Measurements from ENCODE around the gene ADAM15.

The ADAM15 gene, protein sequence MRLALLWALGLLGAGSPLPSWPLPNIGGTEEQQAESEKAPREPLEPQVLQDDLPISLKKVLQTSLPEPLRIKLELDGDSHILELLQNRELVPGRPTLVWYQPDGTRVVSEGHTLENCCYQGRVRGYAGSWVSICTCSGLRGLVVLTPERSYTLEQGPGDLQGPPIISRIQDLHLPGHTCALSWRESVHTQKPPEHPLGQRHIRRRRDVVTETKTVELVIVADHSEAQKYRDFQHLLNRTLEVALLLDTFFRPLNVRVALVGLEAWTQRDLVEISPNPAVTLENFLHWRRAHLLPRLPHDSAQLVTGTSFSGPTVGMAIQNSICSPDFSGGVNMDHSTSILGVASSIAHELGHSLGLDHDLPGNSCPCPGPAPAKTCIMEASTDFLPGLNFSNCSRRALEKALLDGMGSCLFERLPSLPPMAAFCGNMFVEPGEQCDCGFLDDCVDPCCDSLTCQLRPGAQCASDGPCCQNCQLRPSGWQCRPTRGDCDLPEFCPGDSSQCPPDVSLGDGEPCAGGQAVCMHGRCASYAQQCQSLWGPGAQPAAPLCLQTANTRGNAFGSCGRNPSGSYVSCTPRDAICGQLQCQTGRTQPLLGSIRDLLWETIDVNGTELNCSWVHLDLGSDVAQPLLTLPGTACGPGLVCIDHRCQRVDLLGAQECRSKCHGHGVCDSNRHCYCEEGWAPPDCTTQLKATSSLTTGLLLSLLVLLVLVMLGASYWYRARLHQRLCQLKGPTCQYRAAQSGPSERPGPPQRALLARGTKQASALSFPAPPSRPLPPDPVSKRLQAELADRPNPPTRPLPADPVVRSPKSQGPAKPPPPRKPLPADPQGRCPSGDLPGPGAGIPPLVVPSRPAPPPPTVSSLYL

GRCh38 chr1:155050560-155051341 is at the start of gene ADAM15:
Gene ADAM15 (plus strand): TSS chr1:155051316. CDS start chr1:155051387, 71 bp downstream.
- peak; percentile 58 for DNase-seq (ENCODE audit: low read depth)

GRCh38 chr1:155001425-155001674 is 49.8 kb upstream of the ADAM15 start:
- no peak for DNase-seq (ENCODE audit: low read depth)

GRCh38 chr1:155001675-155002463 is 49.2 kb upstream of the ADAM15 start:
- peak; percentile 99 for DNase-seq (ENCODE audit: low read depth)

DNA sequence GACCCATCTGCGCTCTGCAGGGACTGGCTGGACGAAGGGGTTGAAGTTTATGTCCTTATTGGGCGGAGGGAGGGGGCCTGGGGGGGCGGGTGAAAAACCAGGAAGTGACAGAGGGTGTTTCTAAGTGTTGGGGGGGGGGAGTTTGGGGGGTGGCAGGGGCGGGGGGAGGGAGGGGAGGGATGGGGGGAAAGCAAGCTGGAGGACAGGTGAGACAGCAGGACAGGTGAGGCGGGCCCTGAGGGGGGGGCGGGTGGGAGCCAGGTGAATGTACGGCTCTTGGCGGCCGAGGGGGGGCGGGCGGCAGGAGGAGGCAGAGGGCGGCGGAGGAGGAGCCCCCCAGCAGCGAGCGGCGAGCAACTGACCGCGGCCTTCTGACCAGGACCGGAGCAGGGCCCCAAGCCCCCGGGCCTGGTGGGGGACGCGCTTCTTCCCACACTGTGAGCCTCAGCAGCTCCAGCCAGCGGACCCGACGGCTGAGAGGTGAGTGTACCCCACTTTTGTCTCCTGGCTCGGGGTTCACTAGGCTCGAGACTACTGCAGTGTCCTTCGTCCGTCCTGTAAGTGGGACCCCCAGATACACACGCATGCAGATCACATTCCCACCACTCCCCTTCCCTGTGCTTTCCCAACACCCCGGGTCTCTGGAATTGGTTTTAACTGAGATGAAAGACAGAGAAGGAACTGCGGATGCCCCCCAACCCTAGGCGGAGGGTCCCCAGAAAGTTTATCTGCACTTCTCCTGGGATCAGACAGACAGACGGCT is 48.5 kb upstream of the ADAM15 start, which contains the start of gene ZBTB7B:
Gene ZBTB7B, plus strand, starts transcription at position 339 of the 763 bp plus-strand sequence. CDS start 11,859 bp downstream, outside the sequence.
- peak; percentile 30 for DNase-seq (ENCODE audit: low read depth)

GRCh38 chr1:155003227-155003765 is 47.8 kb upstream of the ADAM15 start:
- DNase-seq (ENCODE audit: low read depth) = no peak

DNA sequence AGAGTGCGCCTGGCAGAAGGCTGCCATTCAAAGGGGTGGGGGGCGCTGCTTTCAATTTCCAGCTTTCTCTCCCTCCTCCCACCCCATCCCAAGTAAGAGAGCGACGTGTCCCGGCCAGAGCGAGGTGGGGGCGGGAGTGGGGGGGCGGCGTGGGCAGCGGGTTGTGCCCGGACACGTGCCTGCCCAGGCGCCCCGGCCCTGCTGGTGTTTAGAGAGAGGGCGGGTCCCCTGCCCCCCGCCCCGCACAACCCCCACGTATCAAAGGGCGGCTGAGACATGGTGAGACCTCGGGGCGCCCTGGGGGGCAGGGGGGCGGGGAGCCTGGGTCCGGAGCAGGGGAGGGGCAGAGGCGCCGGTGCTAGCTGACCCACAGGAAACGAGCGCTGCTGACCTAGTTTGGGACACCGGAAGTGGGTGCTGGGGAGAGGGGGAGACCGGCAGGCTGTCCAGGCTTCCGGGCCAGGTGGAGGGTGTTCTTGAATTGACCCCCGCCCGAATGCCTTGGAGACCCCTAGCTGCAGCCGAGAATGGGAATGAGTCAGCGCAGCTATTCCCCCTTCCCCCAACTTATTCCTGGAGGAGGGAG is 47.3 kb upstream of the ADAM15 start:
- peak; percentile 69 for DNase-seq (ENCODE audit: low read depth)

GRCh38 chr1:155004352-155005075 is 46.6 kb upstream of the ADAM15 start:
- DNase-seq (ENCODE audit: low read depth) = peak; percentile 36

DNA sequence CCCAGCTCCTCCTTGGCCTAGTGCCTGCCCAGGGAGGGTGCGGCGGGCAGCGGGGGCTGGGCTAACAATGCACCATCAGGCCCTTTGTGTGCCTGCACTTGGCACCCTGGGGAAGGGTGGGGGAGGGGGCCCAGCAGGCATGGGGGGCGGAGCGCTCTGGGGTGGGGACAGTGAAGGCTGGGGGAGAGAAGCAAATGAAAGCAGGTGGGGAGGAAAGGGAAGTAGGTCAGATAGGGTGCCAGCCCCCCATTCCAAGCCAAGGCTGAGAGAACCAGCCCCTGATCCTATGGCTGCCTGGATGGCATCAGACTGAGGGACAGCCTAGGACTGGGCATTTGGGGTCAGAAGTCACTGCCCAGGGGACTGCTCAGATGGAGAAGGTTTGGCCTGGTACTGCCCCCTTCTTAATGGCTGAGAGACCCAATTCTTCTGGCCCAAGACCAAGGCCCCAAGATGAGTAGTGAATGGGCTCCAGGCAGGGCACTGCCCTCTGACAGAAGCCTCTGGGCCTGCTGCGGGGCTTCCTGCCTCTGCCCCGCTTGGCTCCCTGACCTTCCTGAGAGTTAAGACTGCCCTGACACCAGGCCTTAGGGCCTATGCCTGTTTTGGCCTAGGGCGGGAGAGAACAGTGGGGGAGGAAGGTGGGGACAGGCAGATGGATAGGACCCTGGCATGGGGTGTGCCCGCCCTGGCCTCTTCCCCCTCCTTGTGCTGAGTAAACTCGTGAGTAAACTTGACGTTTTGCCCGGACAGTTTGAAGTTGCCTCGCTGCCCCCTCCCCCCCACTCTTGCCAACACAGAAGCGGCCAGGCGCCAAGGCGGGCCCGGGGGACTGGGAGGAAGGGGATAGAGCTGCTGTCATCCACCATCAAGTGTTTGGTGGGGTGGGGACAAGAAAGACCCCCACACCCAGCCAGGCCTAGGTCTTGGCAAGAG is 45.8 kb upstream of the ADAM15 start:
- peak; percentile 79 for DNase-seq (ENCODE audit: low read depth)

- DNase-seq (ENCODE audit: low read depth) = no peak
These were observed 44.5 kb upstream of the ADAM15 start for GRCh38 chr1:155006601-155007101.

- no peak for DNase-seq (ENCODE audit: low read depth)
These were observed 43.8 kb upstream of the ADAM15 start for GRCh38 chr1:155007251-155007828.

- DNase-seq (ENCODE audit: low read depth) = no peak
These were observed 42.8 kb upstream of the ADAM15 start for GRCh38 chr1:155008015-155008941.

GRCh38 chr1:155009221-155009711 is 41.9 kb upstream of the ADAM15 start:
- no peak for DNase-seq (ENCODE audit: low read depth)

DNA sequence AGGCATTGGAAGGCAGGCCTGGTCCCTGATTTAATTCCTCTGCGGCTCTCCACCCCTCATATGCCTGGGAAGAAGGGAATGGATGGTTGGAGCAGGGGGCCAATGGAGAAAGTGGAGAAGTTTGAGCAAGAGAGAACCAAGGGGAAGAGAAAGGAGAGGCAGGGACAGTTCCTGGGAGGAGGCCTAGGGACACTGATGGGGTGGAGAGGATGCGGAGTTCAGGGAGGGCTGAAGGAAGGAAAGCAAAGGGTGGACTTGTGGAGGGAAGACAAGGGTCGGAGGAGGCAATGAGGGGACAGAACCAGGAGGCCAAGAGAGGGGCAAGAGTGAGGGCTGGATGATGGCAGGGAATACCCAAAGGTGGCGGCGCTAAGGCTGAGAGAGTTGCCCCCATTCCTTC is 41.4 kb upstream of the ADAM15 start:
- DNase-seq (ENCODE audit: low read depth) = no peak

- no peak for DNase-seq (ENCODE audit: low read depth)
These were observed 40.8 kb upstream of the ADAM15 start for GRCh38 chr1:155010211-155010918.

DNA sequence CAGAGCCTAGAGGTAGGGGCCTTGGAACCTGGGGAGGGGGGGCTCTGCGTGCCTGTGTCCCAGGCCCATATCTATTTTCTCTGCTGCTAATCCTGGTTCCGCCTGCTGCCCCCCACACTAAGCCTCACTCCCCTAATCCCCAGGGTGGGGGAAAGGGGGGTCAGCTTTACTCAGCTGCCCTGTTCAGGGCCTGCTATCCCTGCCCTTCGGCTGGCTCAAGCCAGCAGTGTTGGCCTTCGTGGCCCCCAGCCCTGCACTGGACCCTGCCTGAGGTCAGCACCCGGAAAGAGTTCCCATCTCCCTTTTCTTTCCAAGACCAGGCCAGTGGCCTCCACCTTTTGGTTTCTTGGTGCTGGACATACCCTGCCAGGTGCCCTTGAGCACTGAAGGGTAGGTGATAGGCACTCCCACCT is 40.1 kb upstream of the ADAM15 start:
- no peak for DNase-seq (ENCODE audit: low read depth)

Data from fibroblast of gingiva (primary cell).